GM23248 (cell line): ENCODE results near the gene EXOSC10. TPM values are rescaled to one million over a fixed set of nuclear protein-coding genes. Genes with fewer than 3 reads are reported as not detected.
"Not testable (repeated sequence)": the region's sequence is repeated elsewhere in the genome, so short reads cannot be mapped to it uniquely, and the experiment has no call there.

ENCODE experiments used
- DNase-seq: peaks from one replicate; pipeline ENCODE4 v3.0.0-alpha.2; 2015
- H2AFZ ChIP-seq: fragments of 200-600 bp; sonication (generic); 2 replicates; pipeline ENCODE4 v1.6.1; 2016; ENCODE audit warnings: antibody characterized with exemption
- H3F3A ChIP-seq: fragments of 200-600 bp; sonication (generic); 2 replicates; pipeline ENCODE4 v1.6.1; 2016; ENCODE audit warnings: mild to moderate bottlenecking, antibody characterized with exemption, mixed run types; ENCODE audit not compliant: insufficient read depth
- H3K27ac ChIP-seq: fragments of 200-600 bp; sonication (generic); 2 replicates; pipeline ENCODE4 v1.5.1; 2016; ENCODE audit warnings: mild to moderate bottlenecking
- H3K27me3 ChIP-seq: fragments of 200-600 bp; sonication (generic); replicated peaks from 2 replicates; pipeline ENCODE4 v1.6.1; 2016; ENCODE audit warnings: mild to moderate bottlenecking; ENCODE audit not compliant: insufficient read depth
- H3K36me3 ChIP-seq: fragments of 200-600 bp; sonication (generic); 2 replicates; pipeline ENCODE4 v1.6.1; 2016; ENCODE audit warnings: low read depth, mild to moderate bottlenecking
- H3K4me1 ChIP-seq: fragments of 200-600 bp; sonication (generic); 2 replicates; pipeline ENCODE4 v1.6.1; 2016; ENCODE audit warnings: mild to moderate bottlenecking; ENCODE audit not compliant: insufficient read depth
- H3K4me2 ChIP-seq: fragments of 200-600 bp; sonication (generic); one replicate; pipeline ENCODE4 v1.6.1; 2016; ENCODE audit warnings: mild to moderate bottlenecking; ENCODE audit not compliant: unreplicated experiment
- H3K4me3 ChIP-seq: fragments of 200-600 bp; sonication (generic); 2 replicates; pipeline ENCODE4 v1.5.1; 2016; ENCODE audit warnings: mild to moderate bottlenecking
- H3K79me2 ChIP-seq: fragments of 200-600 bp; sonication (generic); 2 replicates; pipeline ENCODE4 v1.6.1; 2016; ENCODE audit warnings: mild to moderate bottlenecking; ENCODE audit not compliant: insufficient read depth
- H3K9ac ChIP-seq: fragments of 200-600 bp; sonication (generic); 2 replicates; pipeline ENCODE4 v1.6.1; 2016; ENCODE audit warnings: mild to moderate bottlenecking
- H3K9me2 ChIP-seq: fragments of 200-600 bp; sonication (generic); 2 replicates; pipeline ENCODE4 v1.6.1; 2016; ENCODE audit warnings: mixed run types, mild to moderate bottlenecking, moderate library complexity; ENCODE audit not compliant: insufficient read depth
- H3K9me3 ChIP-seq: fragments of 200-600 bp; sonication (generic); one replicate; pipeline ENCODE4 v1.6.1; 2017; ENCODE audit warnings: low read depth
- H4K20me1 ChIP-seq: fragments of 200-600 bp; sonication (generic); 2 replicates; pipeline ENCODE4 v1.6.0; 2016; ENCODE audit not compliant: insufficient read depth
- EZH2 ChIP-seq: fragments of 200-600 bp; sonication (generic); IDR thresholded peaks from 2 replicates; pipeline ENCODE4 v1.6.1; 2018; ENCODE audit warnings: antibody characterized with exemption, mild to moderate bottlenecking; ENCODE audit not compliant: insufficient read depth, poor library complexity, severe bottlenecking
- EZH2phosphoT487 ChIP-seq: fragments of 200-600 bp; sonication (generic); IDR thresholded peaks from 2 replicates; pipeline ENCODE4 v1.6.1; 2018; ENCODE audit warnings: antibody characterized with exemption, moderate library complexity, mild to moderate bottlenecking, low read depth; ENCODE audit not compliant: insufficient read depth
- WGBS, 2 experiments: methylation state at CpG; one replicate each; pipeline ENCODE4 v1.1.6; 2015 to 2017; ENCODE audit warnings: low lambda C conversion rate in 2 of 2, low coverage in 1 of 2; ENCODE audit errors: missing lambda C conversion rate in 2 of 2; 5-methylcytosine and 5-hydroxymethylcytosine counted together
- in situ Hi-C: fragments of 300-500 bp; cut with MboI; formaldehyde crosslinking; loops from 2 replicates; pipeline ENCODE4 v1.15.0; 2020
- polyA plus RNA-seq: library from polyadenylated mRNA; unstranded; fragments of >200 nt; fragmentation: Nextera tagmentation; extraction: Ambion mirVana; gene quantifications from 2 replicates; pipeline ENCODE4 v1.2.1, GENCODE V29; 2016
- total RNA-seq: library from RNA; depleted of rRNA; stranded (reverse); fragments of >200 nt; shearing (Covaris generic); gene quantifications from 2 replicates; pipeline ENCODE4 v1.2.3, GENCODE V29; 2014

EXOSC10 gene
- total and polyA plus RNA-seq, 2 experiments from 2014 or later: 45.4 to 51.2 TPM

- Histone ChIP-seq H2AFZ (no peak overlapping the region), H3K36me3 (no peaks in the 10 kb centered on the region), H3K4me3 (no peak overlapping the region), H3K9me3 (no peaks in the 10 kb centered on the region), H3K27ac (no peak overlapping the region), H3F3A (no peaks in the 10 kb centered on the region), H3K9ac (no peak overlapping the region), H3K9me2 (no peaks in the 10 kb centered on the region), H4K20me1 (no peaks in the 10 kb centered on the region), H3K79me2 (no peaks in the 10 kb centered on the region), H3K27me3 (no peaks in the 10 kb centered on the region), H3K4me1 (no peaks in the 10 kb centered on the region), H3K4me2 (no peak overlapping the region)
- no peak for TF ChIP-seq EZH2
- no peak for TF ChIP-seq EZH2phosphoT487
- 26% methylated on average over 2 of the region's 2 CpGs; no CpG with 5 or more reads in 1 of the 2 experiments for WGBS, 2 experiments
- DNase-seq: no peak
- in situ Hi-C loops: loop anchor here (10.0 kb wide), 1 partner anchor 595 kb away; no protein-coding TSS in a partner anchor
Observed at GRCh38 chr1:11039351-11040104, 60.1 kb downstream of the EXOSC10 start.

GRCh38 chr1:11037740-11038182 is 61.9 kb downstream of the EXOSC10 start:
- TF ChIP-seq EZH2phosphoT487: no peak
- no peak for TF ChIP-seq EZH2
- in situ Hi-C loops: loop anchor here (10.0 kb wide), 1 partner anchor 597 kb away; no protein-coding TSS in a partner anchor
- H3K9me2 ChIP-seq: no peaks in the 10 kb centered on the region
- no peaks in the 10 kb centered on the region for H3F3A ChIP-seq
- no peak overlapping the region for H3K27ac ChIP-seq
- no peak overlapping the region for H2AFZ ChIP-seq
- H3K4me1 ChIP-seq: no peaks in the 10 kb centered on the region
- WGBS, 2 experiments: 1 to 2% methylated on average over 8 of the region's 8 CpGs
- H3K79me2 ChIP-seq: no peaks in the 10 kb centered on the region
- H3K27me3 ChIP-seq: no peaks in the 10 kb centered on the region
- no peak overlapping the region for H3K4me3 ChIP-seq
- peak; percentile 86 for DNase-seq
- H3K9me3 ChIP-seq: no peaks in the 10 kb centered on the region
- H3K4me2 ChIP-seq: no peak overlapping the region
- no peaks in the 10 kb centered on the region for H4K20me1 ChIP-seq
- H3K36me3 ChIP-seq: no peaks in the 10 kb centered on the region
- H3K9ac ChIP-seq: no peak overlapping the region

GRCh38 chr1:11037019-11037739 is 62.5 kb downstream of the EXOSC10 start:
- H3F3A ChIP-seq, DNase-seq, H3K4me1 ChIP-seq, H4K20me1 ChIP-seq, H2AFZ ChIP-seq, H3K4me3 ChIP-seq, H3K79me2 ChIP-seq, H3K27ac ChIP-seq, H3K4me2 ChIP-seq, H3K36me3 ChIP-seq, H3K27me3 ChIP-seq, H3K9me3 ChIP-seq, H3K9me2 ChIP-seq, H3K9ac ChIP-seq: not testable (repeated sequence)
- WGBS, 2 experiments: 51% methylated on average over 18 of the region's 18 CpGs
- in situ Hi-C loops: loop anchor here (10.0 kb wide), 1 partner anchor 598 kb away; no protein-coding TSS in a partner anchor

- Histone ChIP-seq H3K4me1 (no peaks in the 10 kb centered on the region), H3K27me3 (no peaks in the 10 kb centered on the region), H3K9ac (no peak overlapping the region), H2AFZ (no peak overlapping the region), H3K9me2 (no peaks in the 10 kb centered on the region), H3F3A (peaks cover 32% of the 10 kb centered on the region), H3K4me3 (no peak overlapping the region), H4K20me1 (no peaks in the 10 kb centered on the region), H3K4me2 (no peak overlapping the region), H3K79me2 (no peaks in the 10 kb centered on the region), H3K9me3 (no peaks in the 10 kb centered on the region), H3K36me3 (peaks cover 6% of the 10 kb centered on the region; the same call in 1 of the 2 replicates), H3K27ac (no peak overlapping the region)
- TF ChIP-seq EZH2 (no peak), EZH2phosphoT487 (no peak)
- in situ Hi-C loops: loop anchor here (10.0 kb wide), 1 partner anchor 603 kb away; no protein-coding TSS in a partner anchor
- WGBS, 2 experiments: 79 to 85% methylated on average over 10 of the region's 10 CpGs
- no peak for DNase-seq
Observed at GRCh38 chr1:11031624-11032262, 67.9 kb downstream of the EXOSC10 start.
